CD14-positive monocyte (primary cell): ENCODE results near the gene ZSCAN10. TPM values are rescaled to one million over a fixed set of nuclear protein-coding genes. Genes with fewer than 3 reads are reported as not detected.

Source experiments
- DNase-seq, 3 donors: peaks; one replicate each; pipeline ENCODE4 v3.0.0-alpha.2; 2011 to 2022
- H2AFZ ChIP-seq: 2 replicates; pipeline ENCODE4 v1.6.0; 2012; ENCODE audit warnings: mild to moderate bottlenecking, low read depth, low read length, inconsistent platforms; ENCODE audit not compliant: insufficient read depth, poor library complexity, severe bottlenecking
- H3K27ac ChIP-seq, 2 donors: 1 replicate in 1 of 2; 2 replicates in 1 of 2; pipeline ENCODE4 v1.5.1; 2012 to 2013; ENCODE audit warnings: low read length in 2 of 2, control low read depth in 1 of 2, inconsistent platforms in 1 of 2, low read depth in 1 of 2, mild to moderate bottlenecking in 1 of 2
- H3K27me3 ChIP-seq, 2 donors: one replicate each; pipeline versions ENCODE4 v1.6.0 to v1.6.1; 2011 to 2013; ENCODE audit warnings: low read length in 2 of 2; ENCODE audit not compliant: control insufficient read depth in 2 of 2, insufficient read depth in 2 of 2
- H3K36me3 ChIP-seq, 2 donors: replicated peaks in 1 of 2; 1 replicate in 1 of 2; 2 replicates in 1 of 2; pipeline versions ENCODE4 v1.5.1 to v1.6.1; 2012 to 2013; ENCODE audit warnings: low read length in 2 of 2, control low read depth in 1 of 2, inconsistent platforms in 1 of 2, mild to moderate bottlenecking in 1 of 2; ENCODE audit not compliant: insufficient read depth in 2 of 2, control insufficient read depth in 1 of 2
- H3K4me1 ChIP-seq, 2 donors: 1 replicate in 1 of 2; 2 replicates in 1 of 2; pipeline versions ENCODE4 v1.5.1 to v1.6.1; 2012 to 2013; ENCODE audit warnings: low read length in 2 of 2, control low read depth in 1 of 2, inconsistent platforms in 1 of 2, mild to moderate bottlenecking in 1 of 2, moderate library complexity in 1 of 2; ENCODE audit not compliant: insufficient read depth in 2 of 2, control insufficient read depth in 1 of 2
- H3K4me2 ChIP-seq: replicated peaks from 2 replicates; pipeline ENCODE3; 2012; ENCODE audit warnings: low read length, moderate library complexity, mild to moderate bottlenecking; ENCODE audit not compliant: poor library complexity, severe bottlenecking; ENCODE audit errors: extremely low read depth
- H3K4me3 ChIP-seq, 3 experiments: fragments of 200-600 bp in 1 of 3; sonication (generic) in 1 of 3; replicated peaks in 1 of 3; 1 replicate in 2 of 3; 2 replicates in 1 of 3; pipeline ENCODE4 v1.5.1; 2011 to 2013; ENCODE audit warnings: low read length in 3 of 3, mild to moderate bottlenecking in 3 of 3, control low read depth in 2 of 3, low read depth in 2 of 3, inconsistent platforms in 1 of 3, moderate library complexity in 1 of 3
- H3K79me2 ChIP-seq: 2 replicates; pipeline ENCODE4 v1.6.0; 2012; ENCODE audit warnings: mild to moderate bottlenecking, control low read depth, inconsistent platforms, low read length, moderate library complexity; ENCODE audit not compliant: insufficient read depth
- H3K9ac ChIP-seq: 2 replicates; pipeline ENCODE4 v1.6.0; 2017; ENCODE audit warnings: low read length, mild to moderate bottlenecking; ENCODE audit not compliant: insufficient read depth, poor library complexity, severe bottlenecking
- H3K9me3 ChIP-seq, 2 donors: replicated peaks in 1 of 2; 1 replicate in 1 of 2; 2 replicates in 1 of 2; pipeline versions ENCODE4 v1.5.1 to v1.6.1; 2012 to 2013; ENCODE audit warnings: low read length in 2 of 2, control low read depth in 1 of 2; ENCODE audit not compliant: control insufficient read depth in 1 of 2, insufficient read depth in 1 of 2
- H4K20me1 ChIP-seq: 2 replicates; pipeline ENCODE4 v1.6.0; 2012; ENCODE audit warnings: mild to moderate bottlenecking, low read length, control low read depth, moderate library complexity; ENCODE audit not compliant: insufficient read depth
- H3K27ac Mint-ChIP-seq, 7 donors: one replicate each; pipeline ENCODE4 v1.8.0; 2020; ENCODE audit warnings: mild to moderate bottlenecking in 7 of 7, mixed read lengths in 7 of 7, moderate library complexity in 6 of 7, inconsistent platforms in 2 of 7
- H3K27me3 Mint-ChIP-seq, 3 donors: one replicate each; pipeline ENCODE4 v1.8.0; 2021 to 2022; ENCODE audit warnings: low read depth in 3 of 3, mild to moderate bottlenecking in 3 of 3, mixed read lengths in 3 of 3, moderate library complexity in 3 of 3, inconsistent platforms in 1 of 3
- H3K36me3 Mint-ChIP-seq, 2 donors: one replicate each; pipeline ENCODE4 v1.8.0; 2020; ENCODE audit warnings: mixed read lengths in 2 of 2, inconsistent platforms in 1 of 2, mild to moderate bottlenecking in 1 of 2
- H3K4me1 Mint-ChIP-seq: one replicate; pipeline ENCODE4 v1.8.0; 2020; ENCODE audit warnings: mild to moderate bottlenecking, mixed read lengths
- H3K4me3 Mint-ChIP-seq, 2 donors: one replicate each; pipeline ENCODE4 v1.8.0; 2020; ENCODE audit warnings: mild to moderate bottlenecking in 2 of 2, mixed read lengths in 2 of 2, moderate library complexity in 1 of 2
- H3K9me3 Mint-ChIP-seq, 7 donors: one replicate each; pipeline ENCODE4 v1.8.0; 2020 to 2022; ENCODE audit warnings: mixed read lengths in 7 of 7, mild to moderate bottlenecking in 6 of 7, moderate library complexity in 6 of 7, inconsistent platforms in 2 of 7
- CTCF ChIP-seq: fragments of 200-600 bp; IDR thresholded peaks from one replicate; pipeline ENCODE4 v1.8.0; 2022; ENCODE audit warnings: antibody characterized with exemption, mild to moderate bottlenecking
- WGBS: methylation state at CpG from one replicate; pipeline ENCODE4 v1.1.5; 2013; ENCODE audit warnings: missing lambda C conversion rate; ENCODE audit not compliant: insufficient coverage; 5-methylcytosine and 5-hydroxymethylcytosine counted together
- intact Hi-C, 2 donors: fragments of 100-400 bp; cut with micrococcal nuclease; formaldehyde crosslinking; loops; one replicate each; pipeline versions ENCODE4 v1.15.0 to v1.15.1; 2023
- polyA plus RNA-seq, 3 donors: library from polyadenylated mRNA; depleted of rRNA in 1 of 3; unstranded in 2 of 3; stranded (reverse) in 1 of 3; fragments of 300-500 nt in 2 of 3; fragments of >200 nt in 1 of 3; fragmentation: Illumina TruSeq in 2 of 3; gene quantifications; 1 replicate in 2 of 3; 2 replicates in 1 of 3; pipeline ENCODE4 v1.2.3, GENCODE V29; 2012 to 2021

ZSCAN10 gene
- polyA plus RNA-seq, 3 donors: 0.29 TPM; not detected in 2

- H3K36me3 Mint-ChIP-seq: peaks cover 42 to 55% of the 10 kb centered on the region in 2 donors
- Histone ChIP-seq H3K27me3 (no peaks in the 10 kb centered on the region), H3K4me2 (no peak overlapping the region), H3K9ac (no peak overlapping the region), H3K4me1 (no peaks in the 10 kb centered on the region), H4K20me1 (no peaks in the 10 kb centered on the region), H3K27ac (no peak overlapping the region), H3K4me3 (no peak overlapping the region), H3K36me3 (peaks cover 34 to 55% of the 10 kb centered on the region in 2 donors), H3K79me2 (no peaks in the 10 kb centered on the region), H2AFZ (no peak overlapping the region), H3K9me3 (no peaks in the 10 kb centered on the region)
- 93% methylated on average over 10 of the region's 13 CpGs for WGBS
- H3K27ac Mint-ChIP-seq: no peak overlapping the region
- H3K4me1 Mint-ChIP-seq: no peaks in the 10 kb centered on the region
- H3K9me3 Mint-ChIP-seq: no peaks in the 10 kb centered on the region
- H3K4me3 Mint-ChIP-seq: no peak overlapping the region
- peaks cover 4 to 12% (median 11%) of the 10 kb centered on the region in 3 donors for H3K27me3 Mint-ChIP-seq
- no peak for TF ChIP-seq CTCF
- intact Hi-C loops: no loop called here
- no peak for DNase-seq
Measured at GRCh38 chr16:3142770-3143169, 43.7 kb upstream of the ZSCAN10 start.

GRCh38 chr16:3142327-3142726, 43.2 kb upstream of the ZSCAN10 start:
- intact Hi-C loops: no loop called here
- no peak for DNase-seq
- Histone ChIP-seq H3K27me3 (no peaks in the 10 kb centered on the region), H3K9me3 (no peaks in the 10 kb centered on the region), H2AFZ (no peak overlapping the region), H3K4me2 (no peak overlapping the region), H3K27ac (no peak overlapping the region), H4K20me1 (peaks cover 4% of the 10 kb centered on the region), H3K9ac (no peak overlapping the region), H3K4me1 (no peaks in the 10 kb centered on the region), H3K36me3 (peaks cover 39 to 59% of the 10 kb centered on the region in 2 donors), H3K79me2 (no peaks in the 10 kb centered on the region), H3K4me3 (no peak overlapping the region)
- Mint-ChIP-seq H3K4me1 (no peaks in the 10 kb centered on the region), H3K36me3 (peaks cover 46 to 59% of the 10 kb centered on the region in 2 donors), H3K9me3 (no peaks in the 10 kb centered on the region), H3K27ac (no peak overlapping the region), H3K27me3 (peaks cover 2 to 11% (median 8%) of the 10 kb centered on the region in 3 donors), H3K4me3 (no peak overlapping the region)
- TF ChIP-seq CTCF: no peak
- 97% methylated on average over 22 of the region's 22 CpGs for WGBS
